ENCODE results near the gene KNDC1.

Gene KNDC1

DNA sequence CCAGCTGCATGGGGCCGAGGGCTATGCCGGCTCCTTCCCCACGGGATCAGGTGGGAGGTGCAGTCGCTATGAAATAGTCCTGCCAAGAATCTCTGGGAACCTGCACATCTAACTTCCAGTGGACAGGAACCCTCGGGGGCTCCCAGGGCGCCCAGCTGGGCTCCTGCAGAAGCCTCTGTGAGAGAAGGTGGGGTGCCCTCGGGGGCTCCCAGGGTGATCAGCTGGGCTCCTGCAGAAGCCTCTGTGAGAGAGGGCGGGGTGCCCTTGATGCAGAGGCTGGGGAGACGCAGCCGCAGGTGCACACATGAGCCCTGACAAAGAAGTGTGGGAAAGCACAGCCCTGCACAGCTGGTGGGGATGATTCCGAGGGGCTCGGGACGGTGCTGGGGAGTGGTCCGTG, 83.6 kb downstream of the KNDC1 start:
- H3K27ac ChIP-seq = no peak overlapping the region
- DNase-seq (ENCODE audit: low spot score) = no peak
- TF ChIP-seq, protein P1, sequence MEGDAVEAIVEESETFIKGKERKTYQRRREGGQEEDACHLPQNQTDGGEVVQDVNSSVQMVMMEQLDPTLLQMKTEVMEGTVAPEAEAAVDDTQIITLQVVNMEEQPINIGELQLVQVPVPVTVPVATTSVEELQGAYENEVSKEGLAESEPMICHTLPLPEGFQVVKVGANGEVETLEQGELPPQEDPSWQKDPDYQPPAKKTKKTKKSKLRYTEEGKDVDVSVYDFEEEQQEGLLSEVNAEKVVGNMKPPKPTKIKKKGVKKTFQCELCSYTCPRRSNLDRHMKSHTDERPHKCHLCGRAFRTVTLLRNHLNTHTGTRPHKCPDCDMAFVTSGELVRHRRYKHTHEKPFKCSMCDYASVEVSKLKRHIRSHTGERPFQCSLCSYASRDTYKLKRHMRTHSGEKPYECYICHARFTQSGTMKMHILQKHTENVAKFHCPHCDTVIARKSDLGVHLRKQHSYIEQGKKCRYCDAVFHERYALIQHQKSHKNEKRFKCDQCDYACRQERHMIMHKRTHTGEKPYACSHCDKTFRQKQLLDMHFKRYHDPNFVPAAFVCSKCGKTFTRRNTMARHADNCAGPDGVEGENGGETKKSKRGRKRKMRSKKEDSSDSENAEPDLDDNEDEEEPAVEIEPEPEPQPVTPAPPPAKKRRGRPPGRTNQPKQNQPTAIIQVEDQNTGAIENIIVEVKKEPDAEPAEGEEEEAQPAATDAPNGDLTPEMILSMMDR (conservative IDR thresholded peaks at IDR 0.05; ENCODE audit: low read depth) = no peak
- POLR2A ChIA-PET (ENCODE audit: low non-redundant PET) = no interaction called here
- CTCF ChIA-PET = no interaction called here

DNA sequence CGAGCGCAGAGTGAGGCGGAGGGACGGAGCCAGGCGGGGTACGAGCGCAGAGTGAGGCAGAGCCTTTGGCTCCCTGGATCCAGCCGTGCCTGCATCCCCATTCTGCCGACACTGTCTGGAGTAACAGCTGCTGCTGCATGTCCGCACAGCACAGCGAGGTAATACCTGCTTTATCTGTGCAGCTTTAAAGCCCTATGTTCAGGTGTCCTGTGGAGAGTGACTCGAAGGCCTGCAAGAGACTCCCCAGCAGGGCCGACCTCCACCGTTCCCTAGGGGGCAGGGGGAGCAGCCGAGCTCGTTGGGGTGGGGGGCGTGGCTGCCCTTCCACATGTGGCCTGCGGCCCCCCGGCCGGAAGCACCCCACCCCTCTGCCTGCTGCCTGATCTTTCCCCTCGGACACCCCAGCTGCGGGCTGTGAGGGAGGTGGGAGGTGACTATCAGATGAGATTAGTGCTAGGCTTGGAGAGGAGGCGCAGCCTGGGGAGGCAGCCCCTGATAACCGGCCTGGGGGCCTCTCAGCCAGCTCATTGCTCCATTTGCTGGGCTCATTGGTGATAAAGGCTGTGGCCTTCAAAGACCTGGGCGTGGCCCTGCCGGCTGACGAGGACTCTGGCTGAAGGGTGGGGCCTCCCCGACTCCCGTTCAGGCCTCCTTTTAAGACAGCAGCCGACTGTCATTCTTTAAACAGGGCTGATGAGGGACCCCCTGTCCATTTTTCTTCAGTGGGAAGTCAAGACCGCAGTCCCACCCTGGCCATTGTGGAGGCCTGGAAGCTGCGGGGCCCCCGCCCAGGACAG, 85.6 kb downstream of the KNDC1 start:
- CTCF ChIA-PET = no interaction called here
- POLR2A ChIA-PET (ENCODE audit: low non-redundant PET) = interaction anchor here (0.7 kb wide), 1 partner anchor 13 kb away, joined by 3 read pairs; no protein-coding TSS in a partner anchor
- DNase-seq (ENCODE audit: low spot score) = no peak
- no peak overlapping the region for H3K27ac ChIP-seq
- TF ChIP-seq, protein P1 (conservative IDR thresholded peaks at IDR 0.05; ENCODE audit: low read depth) = no peak

DNA sequence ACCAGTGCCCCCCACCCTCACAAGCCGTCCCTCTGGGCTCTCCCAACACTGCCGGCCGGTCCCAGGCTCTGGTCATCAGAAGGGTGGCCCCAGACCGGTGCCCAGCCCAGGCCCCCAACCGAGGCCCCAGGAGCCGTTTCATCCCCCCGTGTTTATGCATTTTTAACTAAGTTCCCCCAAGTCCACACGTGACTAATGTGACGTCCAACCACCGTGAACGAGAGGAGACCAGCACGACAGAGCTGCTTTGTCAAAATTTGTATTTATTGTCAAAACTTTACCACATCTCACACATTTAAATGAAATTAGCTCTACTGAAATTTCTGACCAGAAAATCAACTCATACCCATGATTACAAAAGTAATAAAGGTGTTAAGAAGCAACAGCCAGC, 86.2 kb downstream of the KNDC1 start:
- H3K27ac ChIP-seq = no peak overlapping the region
- TF ChIP-seq, protein P1 (conservative IDR thresholded peaks at IDR 0.05; ENCODE audit: low read depth) = no peak
- POLR2A ChIA-PET (ENCODE audit: low non-redundant PET) = interaction anchor here (0.7 kb wide), 1 partner anchor 33 kb away, joined by 5 read pairs; no protein-coding TSS in a partner anchor
- no peak for DNase-seq (ENCODE audit: low spot score)
- CTCF ChIA-PET = interaction anchor here (0.6 to 1.4 kb wide), 9 partner anchors 8 to 100 kb away, joined by 3 to 8 read pairs (median 5); partner anchors contain the start of gene ADAM8

DNA sequence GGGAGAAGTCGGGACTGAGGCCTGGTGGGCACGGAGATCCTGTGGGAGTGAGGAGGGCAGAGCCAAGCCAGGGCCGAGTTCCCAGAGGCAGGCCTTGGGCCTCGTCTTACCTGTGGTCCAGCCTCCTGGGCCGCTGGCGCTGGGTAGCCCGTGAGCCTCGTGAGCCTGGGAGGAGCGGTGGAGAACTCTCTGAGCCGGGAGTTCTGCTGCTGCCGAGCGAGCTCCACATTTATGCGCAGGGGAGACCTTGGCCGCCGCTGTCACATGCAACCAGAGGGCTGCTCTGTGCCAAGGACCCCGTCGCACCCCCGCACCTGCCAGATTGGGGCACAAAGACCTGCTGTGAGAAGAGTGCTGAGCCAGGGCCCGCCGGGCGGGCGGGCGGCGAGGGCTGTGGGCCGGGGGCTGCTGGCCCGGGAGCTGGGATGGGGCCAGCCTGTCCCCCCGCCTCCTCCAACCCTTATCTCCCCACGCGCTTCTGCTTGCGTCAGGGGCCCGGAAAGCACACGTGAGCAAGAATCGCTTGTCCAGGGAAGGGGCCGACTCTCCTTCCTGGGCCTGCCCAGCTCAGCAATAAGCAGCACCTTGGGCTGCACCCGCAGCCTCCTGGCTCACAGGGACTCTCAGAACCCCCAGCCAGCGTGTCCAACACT, 87.8 kb downstream of the KNDC1 start:
- POLR2A ChIA-PET (ENCODE audit: low non-redundant PET) = no interaction called here
- CTCF ChIA-PET = interaction anchor here (0.6 to 1.4 kb wide), 8 partner anchors 8 to 104 kb away, joined by 3 to 8 read pairs (median 4); partner anchors contain the start of gene ADAM8
- no peak overlapping the region for H3K27ac ChIP-seq
- TF ChIP-seq, protein P1 (conservative IDR thresholded peaks at IDR 0.05; ENCODE audit: low read depth) = no peak
- no peak for DNase-seq (ENCODE audit: low spot score)

DNA sequence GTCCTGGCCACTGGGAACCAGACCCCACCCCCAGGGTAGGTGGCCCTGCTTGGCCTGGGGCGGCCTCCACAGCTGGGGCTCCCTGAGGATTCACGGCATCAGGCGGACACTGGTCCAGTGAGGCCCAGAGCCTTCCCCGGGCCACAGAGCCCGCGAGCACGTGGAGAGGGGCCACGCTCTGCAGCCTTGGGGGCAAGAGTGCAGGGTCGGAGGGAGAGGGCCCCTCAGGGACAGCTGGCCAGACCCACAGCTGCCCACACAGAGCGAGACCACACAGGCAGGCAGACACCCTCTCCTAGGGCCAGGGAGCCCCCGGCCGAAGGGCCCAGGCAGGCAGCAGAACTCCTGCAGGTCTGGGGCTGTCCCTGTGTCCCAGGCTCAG, 88.3 kb downstream of the KNDC1 start:
- TF ChIP-seq, protein P1 (conservative IDR thresholded peaks at IDR 0.05; ENCODE audit: low read depth) = no peak
- no peak for DNase-seq (ENCODE audit: low spot score)
- ChIA-PET CTCF (no interaction called here), POLR2A (ENCODE audit: low non-redundant PET) (no interaction called here)
- no peak overlapping the region for H3K27ac ChIP-seq

DNA sequence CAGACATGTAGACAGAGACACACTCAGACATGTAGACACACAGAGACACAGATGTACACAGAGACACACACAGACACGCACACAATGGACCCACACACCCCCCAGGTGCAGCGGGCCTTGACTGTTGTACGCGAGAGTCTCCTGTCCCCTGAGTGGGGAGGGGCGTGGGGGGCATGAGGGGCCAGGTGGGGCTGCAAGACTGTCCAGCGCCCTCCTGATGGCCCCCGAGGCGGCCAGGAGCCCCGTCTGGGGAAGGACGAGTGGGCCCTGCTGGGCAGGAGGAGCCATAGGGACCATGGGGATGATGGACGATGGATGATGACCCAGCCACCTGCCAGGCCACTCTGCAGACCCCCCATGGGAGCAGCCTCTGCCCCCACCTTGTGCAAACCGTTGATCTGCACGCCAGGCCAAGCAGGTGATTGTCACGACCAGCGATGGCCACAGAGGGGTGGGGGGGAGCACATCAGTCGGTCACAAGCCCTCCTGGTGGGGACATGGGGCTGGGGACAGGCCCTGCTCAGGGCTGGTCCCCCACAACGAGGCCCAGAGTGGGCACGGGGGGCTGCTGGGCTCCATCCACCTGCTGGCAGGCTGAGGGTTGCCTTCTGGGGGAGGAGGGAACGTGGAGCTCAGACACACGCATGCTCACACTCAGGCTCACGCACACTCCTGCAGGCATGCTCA, 89.2 kb downstream of the KNDC1 start:
- TF ChIP-seq, protein P1 (conservative IDR thresholded peaks at IDR 0.05; ENCODE audit: low read depth) = no peak
- POLR2A ChIA-PET (ENCODE audit: low non-redundant PET) = no interaction called here
- DNase-seq (ENCODE audit: low spot score) = no peak
- no peak overlapping the region for H3K27ac ChIP-seq
- CTCF ChIA-PET = no interaction called here
